Gastrocnemius medialis (tissue), 4 donors: ENCODE measurements around the gene LRP11.

Experiments used
- POLR2A ChIP-seq, 2 donors: fragments of 450-650 bp; IDR thresholded peaks; one replicate each; pipeline ENCODE4 v1.6.1; 2017; ENCODE audit warnings: antibody characterized with exemption in 2 of 2, mild to moderate bottlenecking in 2 of 2, moderate library complexity in 2 of 2
- TF ChIP-seq, protein P1 (sequence below), 5 experiments: fragments of 450-650 bp in 3 of 5; fragments of 200-600 bp in 2 of 5; sonication (generic) in 2 of 5; IDR thresholded peaks in 4 of 5; conservative IDR thresholded peaks in 1 of 5; 1 replicate in 4 of 5; 2 replicates in 1 of 5; pipeline ENCODE4 v1.5.1; 2016 to 2019; ENCODE audit warnings: antibody characterized with exemption in 5 of 5, mild to moderate bottlenecking in 3 of 5, moderate library complexity in 3 of 5

DNA sequence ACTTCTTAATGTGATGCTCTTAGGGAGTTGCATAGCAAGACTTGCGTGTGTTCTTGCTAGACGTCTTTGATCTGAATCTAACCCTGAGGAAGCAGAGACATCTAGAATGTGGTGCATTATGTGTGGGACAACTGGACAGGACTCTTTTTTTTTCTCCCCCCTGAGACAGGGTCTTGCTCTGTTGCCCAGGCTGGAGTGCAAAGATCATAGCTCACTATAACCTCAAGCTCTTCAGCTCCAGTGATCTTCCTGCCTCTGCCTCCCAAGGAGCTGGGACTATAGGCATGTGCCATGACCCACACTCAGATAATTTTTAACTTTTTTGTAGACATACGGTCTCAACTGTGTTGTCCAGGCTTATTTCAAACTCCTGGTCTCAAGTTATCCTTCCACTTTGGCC, 80.6 kb downstream of the LRP11 start:
- TF ChIP-seq, protein P1, sequence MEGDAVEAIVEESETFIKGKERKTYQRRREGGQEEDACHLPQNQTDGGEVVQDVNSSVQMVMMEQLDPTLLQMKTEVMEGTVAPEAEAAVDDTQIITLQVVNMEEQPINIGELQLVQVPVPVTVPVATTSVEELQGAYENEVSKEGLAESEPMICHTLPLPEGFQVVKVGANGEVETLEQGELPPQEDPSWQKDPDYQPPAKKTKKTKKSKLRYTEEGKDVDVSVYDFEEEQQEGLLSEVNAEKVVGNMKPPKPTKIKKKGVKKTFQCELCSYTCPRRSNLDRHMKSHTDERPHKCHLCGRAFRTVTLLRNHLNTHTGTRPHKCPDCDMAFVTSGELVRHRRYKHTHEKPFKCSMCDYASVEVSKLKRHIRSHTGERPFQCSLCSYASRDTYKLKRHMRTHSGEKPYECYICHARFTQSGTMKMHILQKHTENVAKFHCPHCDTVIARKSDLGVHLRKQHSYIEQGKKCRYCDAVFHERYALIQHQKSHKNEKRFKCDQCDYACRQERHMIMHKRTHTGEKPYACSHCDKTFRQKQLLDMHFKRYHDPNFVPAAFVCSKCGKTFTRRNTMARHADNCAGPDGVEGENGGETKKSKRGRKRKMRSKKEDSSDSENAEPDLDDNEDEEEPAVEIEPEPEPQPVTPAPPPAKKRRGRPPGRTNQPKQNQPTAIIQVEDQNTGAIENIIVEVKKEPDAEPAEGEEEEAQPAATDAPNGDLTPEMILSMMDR (IDR thresholded peaks at IDR 0.05 in 4 of 5, conservative IDR thresholded peaks at IDR 0.05 in 1 of 5), result no peak
- no peak for TF ChIP-seq POLR2A (IDR thresholded peaks at IDR 0.05)
